ENCODE results near the gene CUEDC1.

DNA sequence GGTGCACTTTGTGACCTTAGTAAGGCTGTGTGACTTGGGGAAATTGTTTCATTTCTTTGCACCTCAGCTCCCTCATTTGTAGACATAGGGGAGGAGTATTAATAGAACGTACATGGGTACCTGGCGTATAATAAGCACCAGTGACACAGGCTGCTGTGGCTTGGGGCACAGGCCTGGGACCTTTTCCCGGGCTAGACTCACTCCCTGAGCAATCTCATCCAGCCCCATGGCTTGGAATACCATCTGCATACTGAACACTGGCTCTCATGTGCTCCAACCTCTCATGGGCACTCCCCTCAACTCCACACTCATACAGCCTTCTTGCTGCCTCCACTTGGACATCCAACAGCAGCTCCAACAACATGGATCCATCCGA is 64.4 kb downstream of the CUEDC1 start:
- TF ChIP-seq, protein P1, sequence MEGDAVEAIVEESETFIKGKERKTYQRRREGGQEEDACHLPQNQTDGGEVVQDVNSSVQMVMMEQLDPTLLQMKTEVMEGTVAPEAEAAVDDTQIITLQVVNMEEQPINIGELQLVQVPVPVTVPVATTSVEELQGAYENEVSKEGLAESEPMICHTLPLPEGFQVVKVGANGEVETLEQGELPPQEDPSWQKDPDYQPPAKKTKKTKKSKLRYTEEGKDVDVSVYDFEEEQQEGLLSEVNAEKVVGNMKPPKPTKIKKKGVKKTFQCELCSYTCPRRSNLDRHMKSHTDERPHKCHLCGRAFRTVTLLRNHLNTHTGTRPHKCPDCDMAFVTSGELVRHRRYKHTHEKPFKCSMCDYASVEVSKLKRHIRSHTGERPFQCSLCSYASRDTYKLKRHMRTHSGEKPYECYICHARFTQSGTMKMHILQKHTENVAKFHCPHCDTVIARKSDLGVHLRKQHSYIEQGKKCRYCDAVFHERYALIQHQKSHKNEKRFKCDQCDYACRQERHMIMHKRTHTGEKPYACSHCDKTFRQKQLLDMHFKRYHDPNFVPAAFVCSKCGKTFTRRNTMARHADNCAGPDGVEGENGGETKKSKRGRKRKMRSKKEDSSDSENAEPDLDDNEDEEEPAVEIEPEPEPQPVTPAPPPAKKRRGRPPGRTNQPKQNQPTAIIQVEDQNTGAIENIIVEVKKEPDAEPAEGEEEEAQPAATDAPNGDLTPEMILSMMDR (IDR thresholded peaks at IDR 0.05): no peak
- TF ChIP-seq POLR2A (IDR thresholded peaks at IDR 0.05) (no peak), EP300 (IDR thresholded peaks at IDR 0.05) (no peak)

Measured in ovary (tissue), 3 donors.